H9 (cell line): Measurements from ENCODE around the gene PLA2G10. TPM values are rescaled to one million over a fixed set of nuclear protein-coding genes. Genes with fewer than 3 reads are reported as not detected.

Experiments
- DNase-seq: peaks from one replicate; pipeline ENCODE4 v3.0.0-alpha.2; 2017
- H2AFZ ChIP-seq: one replicate; pipeline ENCODE4 v1.6.1; 2013; ENCODE audit warnings: mild to moderate bottlenecking, low read length, control low read depth, moderate library complexity
- H2AK5ac ChIP-seq: 2 replicates; pipeline ENCODE4 v1.6.1; 2013; ENCODE audit warnings: low read length, control low read depth, mixed read lengths; ENCODE audit not compliant: insufficient read length
- H2BK120ac ChIP-seq: one replicate; pipeline ENCODE4 v1.6.1; 2013; ENCODE audit warnings: low read depth, mild to moderate bottlenecking, low read length, control low read depth, inconsistent platforms; ENCODE audit not compliant: poor library complexity, severe bottlenecking
- H2BK12ac ChIP-seq: 2 replicates; pipeline ENCODE4 v1.6.1; 2013; ENCODE audit warnings: low read length, control low read depth, mixed read lengths, low read depth; ENCODE audit not compliant: insufficient read length
- H2BK15ac ChIP-seq: 2 replicates; pipeline ENCODE4 v1.6.1; 2013; ENCODE audit warnings: low read depth, low read length, control low read depth
- H2BK20ac ChIP-seq: one replicate; pipeline ENCODE4 v1.6.1; 2013; ENCODE audit warnings: low read depth, mild to moderate bottlenecking, low read length, control low read depth, inconsistent platforms; ENCODE audit not compliant: poor library complexity, severe bottlenecking
- H2BK5ac ChIP-seq: 2 replicates; pipeline ENCODE4 v1.6.1; 2013; ENCODE audit warnings: low read length, control low read depth, mixed read lengths; ENCODE audit not compliant: insufficient read length
- H3K14ac ChIP-seq: 2 replicates; pipeline ENCODE4 v1.6.1; 2013; ENCODE audit warnings: low read length, control low read depth; ENCODE audit not compliant: insufficient read depth
- H3K18ac ChIP-seq: 2 replicates; pipeline ENCODE4 v1.6.1; 2013; ENCODE audit warnings: low read depth, mild to moderate bottlenecking, mixed read lengths, low read length, control low read depth; ENCODE audit not compliant: insufficient read length
- H3K23ac ChIP-seq: 2 replicates; pipeline ENCODE4 v1.6.1; 2013; ENCODE audit warnings: low read length, control low read depth, mixed read lengths, low read depth; ENCODE audit not compliant: insufficient read length
- H3K23me2 ChIP-seq: 2 replicates; pipeline ENCODE4 v1.6.1; 2013; ENCODE audit warnings: low read depth, mild to moderate bottlenecking, mixed read lengths, low read length, control low read depth; ENCODE audit not compliant: insufficient read length, poor library complexity, severe bottlenecking
- H3K27ac ChIP-seq: 2 replicates; pipeline ENCODE4 v1.5.1; 2013; ENCODE audit warnings: low read length, control low read depth, mixed read lengths, low read depth; ENCODE audit not compliant: insufficient read length
- H3K27me3 ChIP-seq: 2 replicates; pipeline ENCODE4 v1.6.1; 2013; ENCODE audit warnings: low read length, control low read depth, inconsistent platforms; ENCODE audit not compliant: insufficient read depth
- H3K4ac ChIP-seq: 2 replicates; pipeline ENCODE4 v1.6.1; 2013; ENCODE audit warnings: low read depth, mild to moderate bottlenecking, control low read depth, inconsistent platforms, low read length, moderate library complexity
- H3K4me1 ChIP-seq: 2 replicates; pipeline ENCODE4 v1.6.1; 2013; ENCODE audit warnings: low read length, control low read depth, inconsistent platforms; ENCODE audit not compliant: insufficient read depth
- H3K4me2 ChIP-seq: 2 replicates; pipeline ENCODE4 v1.6.1; 2013; ENCODE audit warnings: low read length, control low read depth, mixed read lengths; ENCODE audit not compliant: insufficient read length, insufficient read depth
- H3K56ac ChIP-seq: 2 replicates; pipeline ENCODE4 v1.6.1; 2013; ENCODE audit warnings: low read depth, mild to moderate bottlenecking, mixed read lengths, low read length, control low read depth; ENCODE audit not compliant: insufficient read length
- H3K79me1 ChIP-seq: 2 replicates; pipeline ENCODE4 v1.6.1; 2013; ENCODE audit warnings: low read depth, mild to moderate bottlenecking, moderate library complexity, low read length, control low read depth, inconsistent platforms; ENCODE audit not compliant: insufficient read depth, poor library complexity, severe bottlenecking
- H3K79me2 ChIP-seq: 2 replicates; pipeline ENCODE4 v1.6.1; 2013; ENCODE audit warnings: low read length, control low read depth, inconsistent platforms; ENCODE audit not compliant: insufficient read depth
- H3K9ac ChIP-seq: 2 replicates; pipeline ENCODE4 v1.6.1; 2013; ENCODE audit warnings: low read length, control low read depth, mixed read lengths; ENCODE audit not compliant: insufficient read length; ENCODE audit errors: extremely low read depth
- H3K9me3 ChIP-seq: one replicate; pipeline ENCODE4 v1.6.1; 2013; ENCODE audit warnings: low read depth, low read length, inconsistent platforms; ENCODE audit not compliant: control insufficient read depth
- H3T11ph ChIP-seq: one replicate; pipeline ENCODE4 v1.6.1; 2013; ENCODE audit warnings: mild to moderate bottlenecking, low read length, control low read depth, inconsistent platforms
- H4K20me1 ChIP-seq: one replicate; pipeline ENCODE4 v1.6.1; 2013; ENCODE audit not compliant: control insufficient read depth, insufficient read length, insufficient read depth
- H4K5ac ChIP-seq: 2 replicates; pipeline ENCODE4 v1.6.1; 2013; ENCODE audit warnings: low read depth, mild to moderate bottlenecking, mixed read lengths, low read length, control low read depth; ENCODE audit not compliant: insufficient read length
- H4K8ac ChIP-seq: replicated peaks from 2 replicates; pipeline ENCODE4 v1.6.1; 2013; ENCODE audit warnings: low read length, control low read depth, mixed read lengths, low read depth; ENCODE audit not compliant: insufficient read length
- H4K91ac ChIP-seq: 2 replicates; pipeline ENCODE4 v1.6.1; 2013; ENCODE audit warnings: low read depth, mild to moderate bottlenecking, moderate library complexity, mixed read lengths, low read length, control low read depth; ENCODE audit not compliant: insufficient read length
- H3K27ac Mint-ChIP-seq, 3 experiments: 2 replicates in 2 of 3; 3 replicates in 1 of 3; pipeline ENCODE4 v1.8.0; 2020 to 2021; ENCODE audit warnings: mixed read lengths in 3 of 3, mild to moderate bottlenecking in 1 of 3, moderate library complexity in 1 of 3
- H3K27me3 Mint-ChIP-seq: 2 replicates; pipeline ENCODE4 v1.8.0; 2021; ENCODE audit warnings: low read depth, mild to moderate bottlenecking, moderate library complexity, mixed read lengths
- H3K36me3 Mint-ChIP-seq, 3 experiments: 2 replicates in 2 of 3; 3 replicates in 1 of 3; pipeline ENCODE4 v1.8.0; 2020 to 2021; ENCODE audit warnings: low read depth in 3 of 3, mixed read lengths in 3 of 3; ENCODE audit not compliant: insufficient read depth in 1 of 3
- H3K4me1 Mint-ChIP-seq, 2 experiments: 2 replicates each; pipeline ENCODE4 v1.8.0; 2020; ENCODE audit warnings: mixed read lengths in 2 of 2
- H3K4me3 Mint-ChIP-seq, 2 experiments: 2 replicates in 1 of 2; 3 replicates in 1 of 2; pipeline ENCODE4 v1.8.0; 2020 to 2021; ENCODE audit warnings: mild to moderate bottlenecking in 2 of 2, mixed read lengths in 2 of 2, moderate library complexity in 1 of 2
- H3K9me3 Mint-ChIP-seq, 2 experiments: 2 replicates in 1 of 2; 3 replicates in 1 of 2; pipeline ENCODE4 v1.8.0; 2020; ENCODE audit warnings: mild to moderate bottlenecking in 2 of 2, mixed read lengths in 2 of 2, moderate library complexity in 1 of 2
- WGBS: extraction: QIAGEN DNeasy Blood & Tissue Kit; methylation state at CpG from one replicate; pipeline ENCODE4 v1.1.7; 2013; ENCODE audit warnings: missing lambda C conversion rate, low lambda C conversion rate, mixed read lengths; ENCODE audit not compliant: insufficient read length; ENCODE audit errors: extremely low coverage; 5-methylcytosine and 5-hydroxymethylcytosine counted together
- total RNA-seq: library from RNA; stranded (reverse); gene quantifications from 2 replicates; pipeline ENCODE4 v1.2.1, GENCODE V29; 2021
- TF ChIP-seq, protein P1 (sequence below): fragments of 200-600 bp; sonication (generic); conservative IDR thresholded peaks from 3 replicates; pipeline ENCODE4 v1.8.0; 2021; ENCODE audit warnings: antibody characterized with exemption, mild to moderate bottlenecking

Gene PLA2G10
- total RNA-seq, 1 experiment from 2014 or later: 2.2 TPM

DNA sequence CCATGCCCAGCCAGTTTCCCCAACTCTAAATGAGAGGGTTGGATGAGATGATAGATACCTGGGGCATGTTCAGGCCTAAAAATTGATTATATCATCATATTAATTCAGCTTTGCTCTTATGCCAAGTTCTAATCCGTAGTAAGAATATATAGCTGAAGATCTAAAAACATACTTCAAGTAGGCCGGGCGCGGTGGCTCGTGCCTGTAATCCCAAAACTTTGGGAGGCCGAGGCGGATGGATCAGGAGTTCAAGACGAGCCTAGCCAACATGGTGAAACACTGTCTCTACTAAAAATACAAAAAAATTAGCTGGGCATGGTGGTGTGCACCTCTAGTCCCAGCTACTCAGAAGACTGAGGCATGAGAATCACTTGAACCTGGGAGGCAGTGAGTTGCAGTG, 12.0 kb downstream of the PLA2G10 start:
- Mint-ChIP-seq H3K27me3 (no peaks in the 10 kb centered on the region; the same call in 1 of the 2 replicates), H3K4me1 (no peaks in the 10 kb centered on the region), H3K36me3 (no peaks in the 10 kb centered on the region), H3K9me3 (no peaks in the 10 kb centered on the region), H3K4me3 (no peak overlapping the region), H3K27ac (no peak overlapping the region)
- H3K27ac ChIP-seq: no peak overlapping the region
- no peaks in the 10 kb centered on the region for H3K23me2 ChIP-seq
- no peaks in the 10 kb centered on the region for H3K79me2 ChIP-seq
- no peak overlapping the region for H3K56ac ChIP-seq
- no peaks in the 10 kb centered on the region for H3K27me3 ChIP-seq
- H2AFZ ChIP-seq: no peak overlapping the region
- H3K4me2 ChIP-seq: no peak overlapping the region
- no peak overlapping the region for H2BK12ac ChIP-seq
- no CpG with 5 or more reads among the region's 8 CpGs for WGBS
- TF ChIP-seq, protein P1, sequence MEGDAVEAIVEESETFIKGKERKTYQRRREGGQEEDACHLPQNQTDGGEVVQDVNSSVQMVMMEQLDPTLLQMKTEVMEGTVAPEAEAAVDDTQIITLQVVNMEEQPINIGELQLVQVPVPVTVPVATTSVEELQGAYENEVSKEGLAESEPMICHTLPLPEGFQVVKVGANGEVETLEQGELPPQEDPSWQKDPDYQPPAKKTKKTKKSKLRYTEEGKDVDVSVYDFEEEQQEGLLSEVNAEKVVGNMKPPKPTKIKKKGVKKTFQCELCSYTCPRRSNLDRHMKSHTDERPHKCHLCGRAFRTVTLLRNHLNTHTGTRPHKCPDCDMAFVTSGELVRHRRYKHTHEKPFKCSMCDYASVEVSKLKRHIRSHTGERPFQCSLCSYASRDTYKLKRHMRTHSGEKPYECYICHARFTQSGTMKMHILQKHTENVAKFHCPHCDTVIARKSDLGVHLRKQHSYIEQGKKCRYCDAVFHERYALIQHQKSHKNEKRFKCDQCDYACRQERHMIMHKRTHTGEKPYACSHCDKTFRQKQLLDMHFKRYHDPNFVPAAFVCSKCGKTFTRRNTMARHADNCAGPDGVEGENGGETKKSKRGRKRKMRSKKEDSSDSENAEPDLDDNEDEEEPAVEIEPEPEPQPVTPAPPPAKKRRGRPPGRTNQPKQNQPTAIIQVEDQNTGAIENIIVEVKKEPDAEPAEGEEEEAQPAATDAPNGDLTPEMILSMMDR: no peak
- no peak overlapping the region for H2AK5ac ChIP-seq
- H3K4ac ChIP-seq: no peak overlapping the region
- H4K20me1 ChIP-seq: no peaks in the 10 kb centered on the region
- H2BK15ac ChIP-seq: no peak overlapping the region
- H3K9ac ChIP-seq: no peak overlapping the region
- H2BK5ac ChIP-seq: no peak overlapping the region
- no peaks in the 10 kb centered on the region for H3K4me1 ChIP-seq
- no peak overlapping the region for H3K18ac ChIP-seq
- H3K14ac ChIP-seq: no peak overlapping the region
- H4K5ac ChIP-seq: no peak overlapping the region
- no peak overlapping the region for H2BK20ac ChIP-seq
- no peak overlapping the region for H2BK120ac ChIP-seq
- H4K91ac ChIP-seq: no peak overlapping the region
- DNase-seq: no peak
- H4K8ac ChIP-seq: no peak overlapping the region
- H3K9me3 ChIP-seq: no peaks in the 10 kb centered on the region
- no peaks in the 10 kb centered on the region for H3K79me1 ChIP-seq
- H3T11ph ChIP-seq: no peak overlapping the region
- no peak overlapping the region for H3K23ac ChIP-seq
